A549 (cell line): ENCODE data around the gene NCF2. TPM values are rescaled to one million over a fixed set of nuclear protein-coding genes. Genes with fewer than 3 reads are reported as not detected.

Experiments used
- ATAC-seq, 2 experiments: fragments of 200-7000 bp in 1 of 2; fragments of >200 bp in 1 of 2; cut with Nextera tagmentation in 1 of 2; cut with Tn5 transposase in 1 of 2; 3 replicates each; pipeline versions ENCODE4 v1.8.0 to v1.9.1; 2018 to 2020; ENCODE audit warnings: mild to moderate bottlenecking in 1 of 2, moderate library complexity in 1 of 2
- CTCF ChIA-PET: fragments of 300-600 bp; sonication (Branson Sonifier 250); formaldehyde crosslinking; extraction: SDS; loops from one replicate; lab custom pipeline; 2021; ENCODE audit warnings: antibody characterized with exemption, inconsistent platforms; lab: Yijun Ruan, JAX
- POLR2A ChIA-PET: fragments of 350-600 bp; formaldehyde crosslinking; extraction: SDS; loops from one replicate; lab custom pipeline; 2021; ENCODE audit warnings: antibody characterized with exemption, inconsistent platforms; lab: Yijun Ruan, JAX
- DNase-seq, 2 experiments: peaks; one replicate each; pipeline versions ENCODE4 v3.0.0 to v3.0.0-alpha.2; 2011 to 2016; ENCODE audit warnings: low read depth in 1 of 2, low spot score in 1 of 2
- FAIRE-seq: peaks from 2 replicates; lab custom pipeline; 2011; peaks lifted over from hg19 to GRCh38; lab: Jason Lieb, UNC
- H3K27ac ChIP-seq, 2 experiments: fragments of >200 bp; sonication (Bioruptor Twin); formaldehyde crosslinking; 3 replicates each; pipeline ENCODE4 v1.5.1; 2016 to 2017
- H3K4me1 ChIP-seq: fragments of >200 bp; sonication (Bioruptor Twin); formaldehyde crosslinking; 3 replicates; pipeline ENCODE4 v1.6.1; 2016
- H3K4me2 ChIP-seq: fragments of >200 bp; sonication (Bioruptor Twin); formaldehyde crosslinking; 3 replicates; pipeline ENCODE4 v1.6.1; 2016
- H3K4me3 ChIP-seq: fragments of >200 bp; sonication (Bioruptor Twin); formaldehyde crosslinking; 3 replicates; pipeline ENCODE4 v1.5.1; 2016
- H3K9me3 ChIP-seq: fragments of >200 bp; sonication (Bioruptor Twin); formaldehyde crosslinking; 3 replicates; pipeline ENCODE4 v1.6.1; 2016
- BCL3 ChIP-seq: fragments of >200 bp; sonication (Bioruptor Twin); formaldehyde crosslinking; IDR thresholded peaks from 3 replicates; pipeline ENCODE4 v1.6.1; 2016
- CBX2 ChIP-seq: fragments of 200-600 bp; sonication (generic); IDR thresholded peaks from 2 replicates; pipeline ENCODE4 v1.6.1; 2016; ENCODE audit warnings: low read depth, mild to moderate bottlenecking, borderline replicate concordance
- CBX8 ChIP-seq: fragments of 200-600 bp; sonication (generic); IDR thresholded peaks from 2 replicates; pipeline ENCODE4 v1.6.1; 2016
- CEBPB ChIP-seq, 2 experiments: fragments of >200 bp in 1 of 2; sonication (Bioruptor Twin) in 1 of 2; formaldehyde crosslinking in 1 of 2; IDR thresholded peaks; 2 replicates each; pipeline ENCODE4 v1.6.1; 2012 to 2016
- CHD4 ChIP-seq: fragments of 200-600 bp; sonication (generic); IDR thresholded peaks from 2 replicates; pipeline ENCODE4 v1.6.1; 2016; ENCODE audit warnings: antibody characterized with exemption, mild to moderate bottlenecking, borderline replicate concordance
- E2F6 ChIP-seq: IDR thresholded peaks from 2 replicates; pipeline ENCODE4 v1.6.1; 2012; ENCODE audit warnings: low read depth, borderline replicate concordance
- EHMT2 ChIP-seq: fragments of 200-600 bp; sonication (generic); IDR thresholded peaks from 2 replicates; pipeline ENCODE4 v1.6.1; 2016; ENCODE audit warnings: antibody characterized with exemption, low read depth, mild to moderate bottlenecking, moderate library complexity
- ELK1 ChIP-seq: fragments of 150-350 bp; IDR thresholded peaks from 2 replicates; pipeline ENCODE4 v1.6.1; 2014; ENCODE audit warnings: low read depth, mild to moderate bottlenecking, low read length
- EP300 ChIP-seq, 2 experiments: fragments of >200 bp; sonication (Bioruptor Twin); formaldehyde crosslinking; IDR thresholded peaks; 2 replicates in 1 of 2; 3 replicates in 1 of 2; pipeline ENCODE4 v1.6.1; 2016 to 2017
- FOSB ChIP-seq: fragments of 250-450 bp; sonication (Bioruptor Pico); IDR thresholded peaks from 2 replicates; pipeline ENCODE4 v1.5.0; 2020; ENCODE audit warnings: mild to moderate bottlenecking, moderate library complexity
- FOSL2 ChIP-seq, 2 experiments: fragments of 450-650 bp in 1 of 2; fragments of >200 bp in 1 of 2; sonication (Bioruptor Twin) in 1 of 2; formaldehyde crosslinking; IDR thresholded peaks; 2 replicates each; pipeline versions ENCODE4 v1.5.0 to v1.6.1; 2016 to 2020; ENCODE audit warnings: mild to moderate bottlenecking in 1 of 2, moderate library complexity in 1 of 2
- HES2 ChIP-seq: fragments of >200 bp; sonication (Bioruptor Twin); formaldehyde crosslinking; IDR thresholded peaks from 2 replicates; pipeline ENCODE4 v1.6.1; 2016
- HOXB5 ChIP-seq: fragments of 250-450 bp; sonication (Bioruptor Pico); IDR thresholded peaks from 2 replicates; pipeline ENCODE4 v1.5.0; 2020; ENCODE audit warnings: mild to moderate bottlenecking, moderate library complexity
- JUNB ChIP-seq: fragments of >200 bp; sonication (Bioruptor Twin); formaldehyde crosslinking; IDR thresholded peaks from 2 replicates; pipeline ENCODE4 v1.6.1; 2016
- KDM1A ChIP-seq: fragments of 200-600 bp; sonication (generic); IDR thresholded peaks from 2 replicates; pipeline ENCODE4 v1.6.1; 2016; ENCODE audit warnings: low read depth, mild to moderate bottlenecking
- MAX ChIP-seq: IDR thresholded peaks from 2 replicates; pipeline ENCODE4 v1.6.1; 2012
- MYC ChIP-seq: IDR thresholded peaks from 2 replicates; pipeline ENCODE4 v1.6.1; 2012; ENCODE audit warnings: mild to moderate bottlenecking, inconsistent platforms, low read length, improper control_type of control experiment, borderline replicate concordance
- NFE2L2 ChIP-seq: fragments of 150-350 bp; conservative IDR thresholded peaks from 2 replicates; pipeline ENCODE4 v1.6.1; 2014; ENCODE audit warnings: low read length
- NPAS2 ChIP-seq: fragments of 250-450 bp; sonication (Bioruptor Pico); IDR thresholded peaks from 2 replicates; pipeline ENCODE4 v1.8.0; 2022; ENCODE audit warnings: mild to moderate bottlenecking, moderate library complexity, borderline replicate concordance
- NR3C1 ChIP-seq: fragments of >200 bp; sonication (Bioruptor Twin); formaldehyde crosslinking; IDR thresholded peaks from 3 replicates; pipeline ENCODE4 v1.6.1; 2017
- PHF8 ChIP-seq: fragments of 200-600 bp; sonication (generic); IDR thresholded peaks from 2 replicates; pipeline ENCODE4 v1.6.1; 2016; ENCODE audit warnings: low read depth, mild to moderate bottlenecking, antibody characterized with exemption, moderate library complexity, borderline replicate concordance
- POLR2AphosphoS2 ChIP-seq: conservative IDR thresholded peaks from 2 replicates; pipeline ENCODE4 v1.6.1; 2012; ENCODE audit warnings: low read length, improper control_type of control experiment, inconsistent platforms
- RAD21 ChIP-seq, 2 experiments: fragments of >200 bp in 1 of 2; sonication (Bioruptor Twin) in 1 of 2; formaldehyde crosslinking in 1 of 2; IDR thresholded peaks in 1 of 2; conservative IDR thresholded peaks in 1 of 2; 2 replicates in 1 of 2; 3 replicates in 1 of 2; pipeline ENCODE4 v1.6.1; 2012 to 2018; ENCODE audit warnings: inconsistent platforms in 1 of 2
- RCOR1 ChIP-seq: fragments of 150-350 bp; IDR thresholded peaks from 2 replicates; pipeline ENCODE4 v1.6.1; 2014; ENCODE audit warnings: antibody characterized with exemption, low read length, low read depth
- RNF2 ChIP-seq: fragments of 200-600 bp; sonication (generic); IDR thresholded peaks from 2 replicates; pipeline ENCODE4 v1.6.1; 2016; ENCODE audit warnings: low read depth, mild to moderate bottlenecking, antibody characterized with exemption, moderate library complexity, borderline replicate concordance
- SMC3 ChIP-seq: fragments of >200 bp; sonication (Bioruptor Twin); formaldehyde crosslinking; IDR thresholded peaks from 3 replicates; pipeline ENCODE4 v1.6.1; 2018; ENCODE audit warnings: inconsistent platforms
- USF2 ChIP-seq: fragments of 450-650 bp; IDR thresholded peaks from 2 replicates; pipeline ENCODE4 v1.6.1; 2014; ENCODE audit warnings: antibody characterized with exemption
- ZC3H11A ChIP-seq: fragments of 450-650 bp; IDR thresholded peaks from 2 replicates; pipeline ENCODE4 v1.6.1; 2014; ENCODE audit warnings: antibody characterized with exemption, mild to moderate bottlenecking
- ZNF302 ChIP-seq: fragments of 250-450 bp; sonication (Bioruptor Pico); IDR thresholded peaks from 2 replicates; pipeline ENCODE4 v1.9.0; 2021; ENCODE audit warnings: inconsistent platforms, mild to moderate bottlenecking, moderate library complexity
- WGBS: methylation state at CpG from one replicate; pipeline ENCODE4 v1.1.6; 2017; ENCODE audit errors: missing lambda C conversion rate; 5-methylcytosine and 5-hydroxymethylcytosine counted together
- polyA plus RNA-seq, 4 experiments: library from polyadenylated mRNA; depleted of rRNA in 3 of 4; stranded (reverse); fragments of >200 nt; fragmentation: RNase III in 1 of 4; extraction: RNeasy Plus Mini Kit Qiagen cat#74134 plus additional on column Dnase treatment in 1 of 4; gene quantifications; 2 replicates in 3 of 4; 3 replicates in 1 of 4; pipeline ENCODE4 v1.2.3, GENCODE V29; 2011 to 2017

NCF2 gene
- polyA plus RNA-seq, 2 of the 4 experiments (the other 2 are of a cell fraction), result 4.5 to 4.6 TPM

GRCh38 chr1:183632964-183633363 is 42.7 kb upstream of the NCF2 start:
- Histone ChIP-seq H3K4me2 (peak overlapping the region; percentile 87), H3K27ac (peak overlapping the region; percentile 9 to 58; a peak in 4 of 6 replicates), H3K4me1 (peaks cover 30% of the 10 kb centered on the region), H3K9me3 (no peaks in the 10 kb centered on the region), H3K4me3 (peak overlapping the region; percentile 96)
- ChIA-PET CTCF (interaction anchor here (0.7 to 4.0 kb wide), 6 partner anchors 10 to 164 kb away, joined by 3 to 21 read pairs (median 3); no protein-coding TSS in a partner anchor), POLR2A (no interaction called here)
- ATAC-seq, result no peak
- 35% methylated on average over 1 of the region's 1 CpG for WGBS
- FAIRE-seq, result no peak
- no peak for DNase-seq
- TF ChIP-seq RAD21 (conservative IDR thresholded peaks at IDR 0.05 in 1 of 2, IDR thresholded peaks at IDR 0.05 in 1 of 2) (no peak), ZNF302 (CRISPR knock-in tag) (no peak), USF2 (no peak), PHF8 (no peak)

- TF ChIP-seq JUNB, result no peak
- no peak for TF ChIP-seq BCL3
- no peak for TF ChIP-seq KDM1A
- peak; percentile 33; the same call in 1 of the 2 replicates for TF ChIP-seq HES2
- TF ChIP-seq E2F6, result no peak
- TF ChIP-seq FOSL2 (IDR thresholded peaks at IDR 0.05), result no peak
- TF ChIP-seq FOSL2 (CRISPR knock-in tag; IDR thresholded peaks at IDR 0.05), result no peak
- TF ChIP-seq CBX2, result no peak
- TF ChIP-seq NFE2L2, result no peak
- TF ChIP-seq HOXB5 (CRISPR knock-in tag), result no peak
- no peak for TF ChIP-seq FOSB (CRISPR knock-in tag)
- no peak for TF ChIP-seq CBX8
- no peak for TF ChIP-seq NPAS2 (CRISPR knock-in tag)
- TF ChIP-seq NR3C1, result no peak
- no peak for TF ChIP-seq EP300 (IDR thresholded peaks at IDR 0.05)
- TF ChIP-seq CEBPB (IDR thresholded peaks at IDR 0.05), result peak; percentile 81 to 88; a peak in 3 of 4 replicates
- TF ChIP-seq PHF8, result no peak
- TF ChIP-seq EHMT2, result no peak
- no peak for TF ChIP-seq RCOR1
- TF ChIP-seq, all 56 proteins: peak for 2
- POLR2A ChIA-PET, result interaction anchor here (0.7 to 1.0 kb wide), 2 partner anchors 9 to 23 kb away, joined by 3 to 7 read pairs; no protein-coding TSS in a partner anchor
- H3K4me2 ChIP-seq, result peak overlapping the region; percentile 87
- 40% methylated on average over 2 of the region's 2 CpGs for WGBS
- peaks cover 36% of the 10 kb centered on the region for H3K4me1 ChIP-seq
- H3K27ac ChIP-seq, result no peak overlapping the region
- H3K4me3 ChIP-seq, result peak overlapping the region; percentile 96
- no peak for DNase-seq
- ATAC-seq, result no peak
- no peaks in the 10 kb centered on the region for H3K9me3 ChIP-seq
- no peak for FAIRE-seq
- CTCF ChIA-PET, result interaction anchor here (0.7 to 4.0 kb wide), 5 partner anchors 9 to 53 kb away, joined by 3 to 21 read pairs (median 3); partner anchors contain the start of gene APOBEC4
These were observed 41.9 kb upstream of the NCF2 start for GRCh38 chr1:183632114-183632513.

GRCh38 chr1:183630748-183631147 is 40.5 kb upstream of the NCF2 start:
- Histone ChIP-seq H3K4me3 (no peak overlapping the region), H3K4me2 (peak overlapping the region; percentile 87; the same call in 2 of the 3 replicates), H3K9me3 (no peaks in the 10 kb centered on the region), H3K27ac (no peak overlapping the region), H3K4me1 (peaks cover 49% of the 10 kb centered on the region)
- WGBS, result 79% methylated on average over 2 of the region's 2 CpGs
- POLR2A ChIA-PET, result no interaction called here
- ATAC-seq (no peak), FAIRE-seq (no peak), DNase-seq (no peak)
- CTCF ChIA-PET, result interaction anchor here (1.5 to 1.7 kb wide), 2 partner anchors 54 to 285 kb away, joined by 3 to 7 read pairs; no protein-coding TSS in a partner anchor
- TF ChIP-seq MAX (no peak), ELK1 (no peak), ZC3H11A (no peak), POLR2AphosphoS2 (no peak), MYC (no peak), USF2 (no peak), JUNB (no peak), RNF2 (no peak), FOSL2 (IDR thresholded peaks at IDR 0.05) (no peak), FOSL2 (CRISPR knock-in tag; IDR thresholded peaks at IDR 0.05) (no peak), SMC3 (no peak), CHD4 (no peak), NPAS2 (CRISPR knock-in tag) (no peak)
